ENCODE data around the gene BCL10. TPM values are rescaled to one million over a fixed set of nuclear protein-coding genes. Genes with fewer than 3 reads are reported as not detected.

BCL10 gene
- total and polyA plus RNA-seq, 2 of the 13 experiments (the other 11 are each of a cell fraction or from before 2014, with no cell fraction given): 3.7 to 14.1 TPM

DNA sequence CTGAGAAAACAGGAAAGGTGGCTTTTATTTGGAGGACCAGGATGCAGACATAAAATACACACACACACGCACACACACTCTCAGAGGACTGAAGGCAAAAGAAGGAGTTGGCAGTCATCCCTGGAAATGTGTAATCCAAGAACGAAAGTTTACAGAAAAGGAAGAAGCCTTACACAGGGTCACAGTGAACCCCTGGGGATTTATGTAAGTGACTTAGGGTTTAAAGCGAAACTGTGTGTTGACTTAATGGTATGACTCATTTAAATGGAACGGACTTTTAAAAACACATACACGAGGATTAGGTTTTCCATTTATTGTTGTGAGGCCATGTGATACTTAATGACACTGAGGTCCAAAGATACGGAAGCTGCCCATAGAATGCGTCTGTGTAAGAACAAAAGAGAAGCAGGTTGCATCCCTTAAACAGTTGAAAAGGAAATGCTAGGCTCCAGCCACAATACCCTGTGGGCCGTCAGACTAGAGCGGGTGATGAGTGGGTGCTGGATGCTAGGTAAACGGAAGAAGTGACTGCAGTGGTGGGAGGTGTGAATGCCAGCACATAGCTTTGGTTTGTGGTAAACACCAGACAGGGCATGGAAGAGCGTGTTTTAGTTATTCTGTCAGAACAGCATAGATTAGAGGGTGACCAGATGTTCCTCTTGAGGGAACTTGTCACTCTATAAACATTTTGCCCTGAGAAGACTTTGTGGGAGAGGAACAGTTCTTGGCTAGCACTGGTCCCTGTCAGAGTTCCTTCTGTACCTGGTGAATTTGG, 21.6 kb upstream of the BCL10 start (continued):
- TF ChIP-seq GMEB2 (CRISPR knock-in tag; IDR thresholded peaks at IDR 0.05; ENCODE audit: low read depth) (0 out of 2 replicates have a peak, but pooled peaks have one; percentile 18), EP300 (IDR thresholded peaks at IDR 0.05; ENCODE audit: low read depth in 2 of 2, low read length in 2 of 2) (0 out of 4 replicates have a peak, but pooled peaks of 1 of the 2 experiments have one; percentile 17), EP300 (CRISPR knock-in tag; IDR thresholded peaks at IDR 0.05; ENCODE audit: borderline replicate concordance) (no peak), HMG20A (CRISPR knock-in tag; IDR thresholded peaks at IDR 0.05; ENCODE audit: borderline replicate concordance) (peak; percentile 59; the same call in 1 of the 2 replicates), YY1 (IDR thresholded peaks at IDR 0.05; ENCODE audit: insufficient read depth, insufficient replicate concordance, low read depth, low read length) (no peak), ZFP41 (CRISPR knock-in tag; IDR thresholded peaks at IDR 0.05; ENCODE audit: borderline replicate concordance) (no peak), JUND (CRISPR knock-in tag; IDR thresholded peaks at IDR 0.05) (peak; percentile 62; the same call in 1 of the 2 replicates), MNT (IDR thresholded peaks at IDR 0.05) (peak; percentile 45; the same call in 1 of the 2 replicates), SOX13 (IDR thresholded peaks at IDR 0.05) (no peak), SOX13 (CRISPR knock-in tag; conservative IDR thresholded peaks at IDR 0.05 in 1 of 2, IDR thresholded peaks at IDR 0.05 in 1 of 2) (peak in 1 of 2 experiments; percentile 71; a peak in 2 of 4 replicates), FOXA3 (CRISPR knock-in tag; IDR thresholded peaks at IDR 0.05) (peak; percentile 49; the same call in 1 of the 2 replicates)
- TF ChIP-seq, protein P1, sequence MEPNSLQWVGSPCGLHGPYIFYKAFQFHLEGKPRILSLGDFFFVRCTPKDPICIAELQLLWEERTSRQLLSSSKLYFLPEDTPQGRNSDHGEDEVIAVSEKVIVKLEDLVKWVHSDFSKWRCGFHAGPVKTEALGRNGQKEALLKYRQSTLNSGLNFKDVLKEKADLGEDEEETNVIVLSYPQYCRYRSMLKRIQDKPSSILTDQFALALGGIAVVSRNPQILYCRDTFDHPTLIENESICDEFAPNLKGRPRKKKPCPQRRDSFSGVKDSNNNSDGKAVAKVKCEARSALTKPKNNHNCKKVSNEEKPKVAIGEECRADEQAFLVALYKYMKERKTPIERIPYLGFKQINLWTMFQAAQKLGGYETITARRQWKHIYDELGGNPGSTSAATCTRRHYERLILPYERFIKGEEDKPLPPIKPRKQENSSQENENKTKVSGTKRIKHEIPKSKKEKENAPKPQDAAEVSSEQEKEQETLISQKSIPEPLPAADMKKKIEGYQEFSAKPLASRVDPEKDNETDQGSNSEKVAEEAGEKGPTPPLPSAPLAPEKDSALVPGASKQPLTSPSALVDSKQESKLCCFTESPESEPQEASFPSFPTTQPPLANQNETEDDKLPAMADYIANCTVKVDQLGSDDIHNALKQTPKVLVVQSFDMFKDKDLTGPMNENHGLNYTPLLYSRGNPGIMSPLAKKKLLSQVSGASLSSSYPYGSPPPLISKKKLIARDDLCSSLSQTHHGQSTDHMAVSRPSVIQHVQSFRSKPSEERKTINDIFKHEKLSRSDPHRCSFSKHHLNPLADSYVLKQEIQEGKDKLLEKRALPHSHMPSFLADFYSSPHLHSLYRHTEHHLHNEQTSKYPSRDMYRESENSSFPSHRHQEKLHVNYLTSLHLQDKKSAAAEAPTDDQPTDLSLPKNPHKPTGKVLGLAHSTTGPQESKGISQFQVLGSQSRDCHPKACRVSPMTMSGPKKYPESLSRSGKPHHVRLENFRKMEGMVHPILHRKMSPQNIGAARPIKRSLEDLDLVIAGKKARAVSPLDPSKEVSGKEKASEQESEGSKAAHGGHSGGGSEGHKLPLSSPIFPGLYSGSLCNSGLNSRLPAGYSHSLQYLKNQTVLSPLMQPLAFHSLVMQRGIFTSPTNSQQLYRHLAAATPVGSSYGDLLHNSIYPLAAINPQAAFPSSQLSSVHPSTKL (CRISPR knock-in tag; IDR thresholded peaks at IDR 0.05): peak; percentile 72
- TF ChIP-seq, protein P2, sequence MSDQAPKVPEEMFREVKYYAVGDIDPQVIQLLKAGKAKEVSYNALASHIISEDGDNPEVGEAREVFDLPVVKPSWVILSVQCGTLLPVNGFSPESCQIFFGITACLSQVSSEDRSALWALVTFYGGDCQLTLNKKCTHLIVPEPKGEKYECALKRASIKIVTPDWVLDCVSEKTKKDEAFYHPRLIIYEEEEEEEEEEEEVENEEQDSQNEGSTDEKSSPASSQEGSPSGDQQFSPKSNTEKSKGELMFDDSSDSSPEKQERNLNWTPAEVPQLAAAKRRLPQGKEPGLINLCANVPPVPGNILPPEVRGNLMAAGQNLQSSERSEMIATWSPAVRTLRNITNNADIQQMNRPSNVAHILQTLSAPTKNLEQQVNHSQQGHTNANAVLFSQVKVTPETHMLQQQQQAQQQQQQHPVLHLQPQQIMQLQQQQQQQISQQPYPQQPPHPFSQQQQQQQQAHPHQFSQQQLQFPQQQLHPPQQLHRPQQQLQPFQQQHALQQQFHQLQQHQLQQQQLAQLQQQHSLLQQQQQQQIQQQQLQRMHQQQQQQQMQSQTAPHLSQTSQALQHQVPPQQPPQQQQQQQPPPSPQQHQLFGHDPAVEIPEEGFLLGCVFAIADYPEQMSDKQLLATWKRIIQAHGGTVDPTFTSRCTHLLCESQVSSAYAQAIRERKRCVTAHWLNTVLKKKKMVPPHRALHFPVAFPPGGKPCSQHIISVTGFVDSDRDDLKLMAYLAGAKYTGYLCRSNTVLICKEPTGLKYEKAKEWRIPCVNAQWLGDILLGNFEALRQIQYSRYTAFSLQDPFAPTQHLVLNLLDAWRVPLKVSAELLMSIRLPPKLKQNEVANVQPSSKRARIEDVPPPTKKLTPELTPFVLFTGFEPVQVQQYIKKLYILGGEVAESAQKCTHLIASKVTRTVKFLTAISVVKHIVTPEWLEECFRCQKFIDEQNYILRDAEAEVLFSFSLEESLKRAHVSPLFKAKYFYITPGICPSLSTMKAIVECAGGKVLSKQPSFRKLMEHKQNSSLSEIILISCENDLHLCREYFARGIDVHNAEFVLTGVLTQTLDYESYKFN (CRISPR knock-in tag; conservative IDR thresholded peaks at IDR 0.05): 0 out of 2 replicates have a peak, but pooled peaks have one; percentile 25
